Uterus (tissue), 2 donors: ENCODE results near the gene TMEM130.

Source experiments
- CTCF ChIP-seq, 4 experiments: fragments of 200-600 bp in 2 of 4; fragments of 450-650 bp in 2 of 4; sonication (generic) in 2 of 4; IDR thresholded peaks; one replicate each; pipeline ENCODE4 v1.5.1; 2016 to 2019; ENCODE audit warnings: antibody characterized with exemption in 4 of 4, mild to moderate bottlenecking in 2 of 4, moderate library complexity in 1 of 4
- POLR2A ChIP-seq, 2 donors: fragments of 450-650 bp; IDR thresholded peaks; one replicate each; pipeline ENCODE4 v1.6.1; 2016; ENCODE audit warnings: antibody characterized with exemption in 2 of 2, mild to moderate bottlenecking in 1 of 2, moderate library complexity in 1 of 2

GRCh38 chr7:98810153-98810802 lies 59.5 kb downstream of the TMEM130 start:
- TF ChIP-seq CTCF (IDR thresholded peaks at IDR 0.05) (no peak), POLR2A (IDR thresholded peaks at IDR 0.05) (no peak)
